ENCODE data around the gene WWP2.

Gene WWP2

DNA sequence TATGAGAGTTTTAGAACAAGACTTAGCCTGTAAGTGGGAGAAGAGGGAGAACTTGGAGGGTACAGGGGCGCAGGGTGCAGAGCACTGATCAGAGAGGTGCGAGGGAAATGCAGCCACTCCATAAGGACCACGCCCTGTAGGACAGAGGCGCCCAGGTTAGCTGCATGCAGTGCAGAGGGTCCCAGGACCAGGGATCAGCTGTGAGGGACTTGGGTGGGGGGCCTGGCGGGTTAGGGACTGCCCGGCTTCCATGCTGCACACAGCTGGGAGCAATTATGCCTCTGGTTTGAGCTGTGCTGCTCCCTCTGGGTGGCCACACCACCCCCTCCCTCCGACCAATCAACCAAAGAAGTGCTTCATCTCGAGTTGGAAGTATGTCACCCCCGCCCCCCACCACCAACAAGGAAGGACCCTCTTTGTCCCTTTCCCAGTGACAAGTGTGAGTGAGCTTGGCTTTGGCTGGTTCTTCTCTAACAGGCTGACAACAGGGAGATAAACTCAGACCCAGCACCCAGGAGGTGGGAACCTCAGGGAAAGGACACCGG lies 166.8 kb downstream of the WWP2 start:
- H3K4me3 ChIP-seq (ENCODE audit: control insufficient read depth, low read depth, low read length) = no peak overlapping the region
- TF ChIP-seq, protein P1, sequence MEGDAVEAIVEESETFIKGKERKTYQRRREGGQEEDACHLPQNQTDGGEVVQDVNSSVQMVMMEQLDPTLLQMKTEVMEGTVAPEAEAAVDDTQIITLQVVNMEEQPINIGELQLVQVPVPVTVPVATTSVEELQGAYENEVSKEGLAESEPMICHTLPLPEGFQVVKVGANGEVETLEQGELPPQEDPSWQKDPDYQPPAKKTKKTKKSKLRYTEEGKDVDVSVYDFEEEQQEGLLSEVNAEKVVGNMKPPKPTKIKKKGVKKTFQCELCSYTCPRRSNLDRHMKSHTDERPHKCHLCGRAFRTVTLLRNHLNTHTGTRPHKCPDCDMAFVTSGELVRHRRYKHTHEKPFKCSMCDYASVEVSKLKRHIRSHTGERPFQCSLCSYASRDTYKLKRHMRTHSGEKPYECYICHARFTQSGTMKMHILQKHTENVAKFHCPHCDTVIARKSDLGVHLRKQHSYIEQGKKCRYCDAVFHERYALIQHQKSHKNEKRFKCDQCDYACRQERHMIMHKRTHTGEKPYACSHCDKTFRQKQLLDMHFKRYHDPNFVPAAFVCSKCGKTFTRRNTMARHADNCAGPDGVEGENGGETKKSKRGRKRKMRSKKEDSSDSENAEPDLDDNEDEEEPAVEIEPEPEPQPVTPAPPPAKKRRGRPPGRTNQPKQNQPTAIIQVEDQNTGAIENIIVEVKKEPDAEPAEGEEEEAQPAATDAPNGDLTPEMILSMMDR (IDR thresholded peaks at IDR 0.05; ENCODE audit: control insufficient read depth, insufficient read depth, low read depth, low read length, missing control alignments) = no peak
- DNase-seq (ENCODE audit: low read depth) = no peak

DNA sequence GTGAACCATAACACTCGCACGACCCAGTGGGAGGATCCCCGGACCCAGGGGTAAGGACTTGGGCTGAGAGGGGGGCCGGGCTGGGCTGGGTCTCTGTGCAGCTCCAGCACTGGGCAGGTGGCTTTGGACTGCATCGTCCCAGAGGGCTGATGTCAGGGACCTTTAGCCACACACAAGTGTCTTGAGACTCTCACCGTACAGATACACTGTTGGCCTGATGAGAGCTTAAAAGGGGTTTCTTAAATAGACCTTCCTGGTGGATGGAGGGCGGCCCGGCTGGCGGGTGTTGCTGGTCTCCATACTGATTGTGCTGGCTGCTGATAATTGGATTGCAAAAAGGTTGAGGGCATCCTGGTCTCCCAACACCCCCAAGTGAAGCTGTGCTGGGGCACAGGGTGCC lies 167.3 kb downstream of the WWP2 start:
- H3K4me3 ChIP-seq (ENCODE audit: control insufficient read depth, low read depth, low read length) = no peak overlapping the region
- TF ChIP-seq, protein P1 (IDR thresholded peaks at IDR 0.05; ENCODE audit: control insufficient read depth, insufficient read depth, low read depth, low read length, missing control alignments) = no peak
- DNase-seq (ENCODE audit: low read depth) = no peak

DNA sequence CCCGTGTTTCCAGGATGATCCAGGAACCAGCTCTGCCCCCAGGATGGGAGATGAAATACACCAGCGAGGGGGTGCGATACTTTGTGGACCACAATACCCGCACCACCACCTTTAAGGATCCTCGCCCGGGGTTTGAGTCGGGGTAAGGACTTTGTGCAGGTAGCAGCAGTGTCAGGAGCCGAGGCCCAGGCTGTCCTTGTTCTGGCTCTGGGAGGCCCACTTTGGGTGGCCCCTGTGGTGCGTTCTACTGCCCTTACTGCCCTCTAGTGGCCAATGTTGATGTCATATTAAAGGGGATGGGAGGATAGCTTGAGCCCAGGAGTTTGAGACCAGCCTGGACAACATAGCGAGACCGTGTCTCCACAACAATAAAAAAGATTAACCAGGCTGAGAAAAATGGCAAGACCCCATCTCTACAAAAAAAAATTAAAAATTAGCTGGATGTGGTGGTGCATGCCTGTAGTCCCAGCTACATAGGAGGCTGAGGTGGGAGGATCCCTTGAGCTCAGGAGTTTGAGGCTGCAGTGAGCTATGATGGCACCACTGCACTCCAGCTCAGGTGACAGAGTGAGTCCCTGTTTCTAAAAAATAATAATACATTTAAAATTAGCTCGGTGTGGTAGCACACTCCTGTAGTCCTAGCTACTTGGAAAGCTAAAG lies 168.1 kb downstream of the WWP2 start:
- TF ChIP-seq, protein P1 (IDR thresholded peaks at IDR 0.05; ENCODE audit: control insufficient read depth, insufficient read depth, low read depth, low read length, missing control alignments) = peak; percentile 75
- no peak for DNase-seq (ENCODE audit: low read depth)
- no peak overlapping the region for H3K4me3 ChIP-seq (ENCODE audit: control insufficient read depth, low read depth, low read length)

DNA sequence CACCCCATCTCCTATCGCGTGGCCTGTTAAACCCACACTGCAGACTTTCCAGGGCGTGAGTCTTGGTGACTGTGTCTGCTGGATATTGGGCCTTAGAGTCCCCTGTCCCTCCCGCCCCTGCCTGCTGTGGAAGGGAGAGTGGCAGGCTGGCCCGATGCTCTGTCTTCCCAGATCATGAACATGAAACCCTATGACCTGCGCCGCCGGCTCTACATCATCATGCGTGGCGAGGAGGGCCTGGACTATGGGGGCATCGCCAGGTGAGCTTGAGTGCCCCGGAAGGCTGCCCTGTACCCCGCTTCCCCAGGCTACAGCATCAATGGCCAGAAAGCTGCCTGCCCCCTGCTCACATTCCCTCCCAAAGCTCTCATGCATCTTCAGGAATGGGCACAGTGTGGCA lies 169.5 kb downstream of the WWP2 start:
- TF ChIP-seq, protein P1 (IDR thresholded peaks at IDR 0.05; ENCODE audit: control insufficient read depth, insufficient read depth, low read depth, low read length, missing control alignments) = no peak
- no peak for DNase-seq (ENCODE audit: low read depth)
- H3K4me3 ChIP-seq (ENCODE audit: control insufficient read depth, low read depth, low read length) = no peak overlapping the region

DNA sequence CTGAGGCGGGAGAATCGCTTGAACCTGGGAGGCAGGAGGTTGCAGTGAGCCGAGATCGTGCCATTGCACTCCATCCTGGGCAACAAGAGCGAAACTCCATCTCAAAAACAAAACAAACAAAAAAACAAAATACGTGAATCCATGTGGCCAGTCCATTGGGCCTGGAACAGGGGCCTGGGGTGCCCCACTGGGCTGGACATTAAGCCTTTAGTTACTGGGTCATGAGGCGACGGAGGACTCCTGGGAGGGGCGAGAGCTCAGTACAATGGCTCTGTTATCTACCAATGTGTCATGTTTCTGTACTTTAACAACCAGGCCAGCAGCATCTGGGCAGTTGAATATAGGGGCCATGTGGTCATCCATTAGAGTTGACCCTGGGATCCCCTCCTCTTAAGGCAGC lies 170.1 kb downstream of the WWP2 start:
- TF ChIP-seq, protein P1 (IDR thresholded peaks at IDR 0.05; ENCODE audit: control insufficient read depth, insufficient read depth, low read depth, low read length, missing control alignments) = no peak
- DNase-seq (ENCODE audit: low read depth) = no peak
- H3K4me3 ChIP-seq (ENCODE audit: control insufficient read depth, low read depth, low read length) = no peak overlapping the region

DNA sequence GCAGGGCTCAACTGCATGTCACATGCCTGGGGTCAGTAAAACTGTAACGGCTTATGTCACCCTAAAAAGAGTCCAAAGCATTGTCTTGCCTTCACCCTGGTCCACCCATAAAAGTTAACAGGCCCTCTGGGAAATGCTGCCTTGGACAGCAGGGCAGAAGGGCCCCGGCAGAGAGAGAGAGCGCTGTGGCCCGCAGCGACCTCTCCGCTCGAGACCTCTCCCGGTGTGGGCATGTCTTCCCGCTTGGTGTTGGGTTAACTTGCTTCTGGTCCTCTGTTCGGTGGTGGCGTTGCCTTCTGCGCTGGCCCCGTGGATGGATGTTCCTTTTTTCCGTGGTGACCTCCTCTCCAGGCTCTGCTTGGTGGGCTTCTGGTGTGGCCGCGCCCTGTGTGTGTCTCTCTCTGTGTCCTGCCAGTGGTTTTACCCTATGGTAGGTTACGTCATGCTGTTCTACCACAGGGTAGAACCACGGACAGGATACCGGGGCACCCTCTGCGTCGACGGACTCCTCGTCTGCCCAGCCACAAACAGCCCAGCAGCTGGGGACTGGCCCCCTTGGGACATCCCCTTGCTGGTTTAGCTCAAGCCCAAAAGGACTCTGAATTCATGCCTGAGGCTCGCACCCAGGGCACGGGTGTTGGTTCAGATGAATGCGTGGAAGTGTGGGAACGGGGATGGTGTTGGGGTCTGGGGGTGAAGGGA lies 170.7 kb downstream of the WWP2 start:
- H3K4me3 ChIP-seq (ENCODE audit: control insufficient read depth, low read depth, low read length) = no peak overlapping the region
- DNase-seq (ENCODE audit: low read depth) = no peak
- TF ChIP-seq, protein P1 (IDR thresholded peaks at IDR 0.05; ENCODE audit: control insufficient read depth, insufficient read depth, low read depth, low read length, missing control alignments) = no peak

All from AG09309 (cell line).